CD4-positive, alpha-beta T cell treated with Interleukin-6 at 100 ng/mL for 8 hours (primary cell): ENCODE measurements around the gene TBC1D22A.
"Not testable (repeated sequence)": the region's sequence is repeated elsewhere in the genome, so short reads cannot be mapped to it uniquely, and the experiment has no call there.

ENCODE experiments used
- DNase-seq: peaks from one replicate; pipeline ENCODE4 v3.0.0-alpha.2; 2020; ENCODE audit warnings: mixed read lengths, low spot score

Gene TBC1D22A

DNA sequence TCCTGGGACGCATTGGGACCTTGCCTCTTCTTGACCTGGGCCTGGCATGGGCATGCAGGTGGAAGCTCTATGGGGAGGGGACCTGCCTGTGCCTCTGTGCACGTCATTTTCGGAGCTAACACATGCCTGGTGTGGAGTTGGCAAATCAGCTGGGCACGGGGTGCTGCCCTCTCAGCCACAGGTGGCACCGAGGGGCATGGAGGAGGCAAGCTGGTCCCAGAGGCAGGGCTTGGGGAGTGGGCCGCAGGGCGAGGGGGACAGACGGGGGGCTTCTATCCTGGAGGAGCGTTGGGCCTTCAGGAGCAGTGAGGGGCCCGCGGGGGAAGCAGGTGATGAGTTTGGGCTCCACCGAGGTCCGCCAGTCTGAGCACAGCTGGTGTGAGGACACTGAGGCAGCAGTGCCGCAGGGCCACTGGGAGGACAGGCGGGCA lies 362.0 kb downstream of the TBC1D22A start:
- no peak for DNase-seq

DNA sequence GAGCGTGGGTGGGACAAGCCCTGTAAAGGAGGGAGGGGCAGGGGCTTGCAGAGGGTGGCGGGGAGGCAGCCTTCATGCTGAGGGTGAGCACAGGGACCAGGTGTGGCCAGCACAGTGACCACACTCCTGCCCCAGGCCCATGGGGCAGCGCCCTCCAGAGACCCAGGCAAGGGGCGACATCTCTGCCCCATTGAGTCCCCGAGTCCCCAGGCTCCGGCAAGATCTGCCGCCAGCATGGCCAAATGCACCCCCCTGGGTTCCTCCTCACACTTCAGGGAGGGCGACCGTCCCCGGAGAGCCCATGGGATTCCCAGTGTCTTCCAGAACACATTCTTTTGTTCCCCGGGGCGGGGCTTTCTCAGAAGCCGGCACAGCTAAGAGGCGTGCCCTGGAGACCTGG lies 362.5 kb downstream of the TBC1D22A start:
- no peak for DNase-seq

DNA sequence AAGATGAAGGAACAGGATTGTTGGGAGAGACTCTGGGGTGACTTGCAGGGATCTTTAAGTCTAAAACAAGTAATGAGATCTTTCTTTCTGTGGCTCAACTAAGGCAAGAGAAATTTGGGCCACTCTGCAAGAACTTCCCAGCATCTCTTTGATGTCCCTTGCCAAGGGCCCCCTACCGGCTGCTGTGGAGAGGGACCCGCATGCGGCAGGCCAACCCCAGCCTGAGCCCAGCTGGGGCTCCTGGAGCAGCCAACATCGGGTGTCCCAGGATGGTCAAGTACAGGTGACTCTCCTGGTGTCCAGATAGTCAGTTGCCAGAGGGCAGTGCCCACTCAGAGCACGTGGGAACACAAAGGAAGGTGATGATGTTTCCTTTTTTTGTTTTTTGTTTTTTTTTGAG lies 363.2 kb downstream of the TBC1D22A start:
- DNase-seq, result no peak

DNA sequence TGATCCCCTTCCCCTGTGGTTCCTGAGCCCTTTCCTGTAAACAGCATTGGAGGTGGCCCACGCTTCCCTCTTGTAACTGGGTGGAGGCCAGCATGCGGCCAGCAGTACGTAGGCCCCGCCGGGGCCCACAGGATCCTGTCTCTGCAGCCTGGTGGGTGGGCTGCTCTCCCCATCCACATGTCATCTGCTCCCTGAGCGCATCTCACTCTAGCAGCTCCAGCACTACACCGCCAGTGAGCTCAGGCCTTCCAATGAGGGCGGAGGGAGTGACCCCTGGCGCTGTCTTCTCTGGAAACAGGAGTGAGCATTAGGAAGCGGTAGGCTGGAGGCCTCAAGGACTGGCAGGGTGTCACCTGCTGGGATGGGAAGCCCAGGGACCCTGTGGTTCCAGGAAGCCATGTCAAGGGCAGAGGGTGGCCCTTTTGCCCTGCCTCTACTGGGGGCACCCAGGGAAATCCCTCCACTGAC lies 363.9 kb downstream of the TBC1D22A start:
- no peak for DNase-seq

DNA sequence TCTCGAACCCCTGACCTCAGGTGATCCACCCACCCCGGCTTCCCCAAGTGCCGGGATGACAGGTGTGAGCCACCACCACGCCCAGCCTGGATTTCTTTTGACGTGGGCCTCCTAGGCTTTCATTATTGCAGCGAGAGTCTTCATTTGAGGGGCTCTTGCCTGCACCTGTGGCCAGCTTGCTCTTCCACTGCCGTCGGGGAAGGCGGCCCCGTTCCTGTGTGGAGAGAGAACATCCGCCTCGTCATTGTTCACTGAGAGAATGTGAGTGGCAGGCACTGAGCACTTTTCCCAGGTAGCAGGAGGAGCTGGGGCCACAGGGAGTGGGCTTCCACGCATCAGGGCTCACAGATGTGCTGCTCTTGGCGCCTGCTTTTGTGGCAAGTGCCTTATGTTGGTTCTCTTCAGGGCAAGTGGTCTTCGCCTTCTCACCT lies 365.0 kb downstream of the TBC1D22A start:
- DNase-seq, result no peak

DNA sequence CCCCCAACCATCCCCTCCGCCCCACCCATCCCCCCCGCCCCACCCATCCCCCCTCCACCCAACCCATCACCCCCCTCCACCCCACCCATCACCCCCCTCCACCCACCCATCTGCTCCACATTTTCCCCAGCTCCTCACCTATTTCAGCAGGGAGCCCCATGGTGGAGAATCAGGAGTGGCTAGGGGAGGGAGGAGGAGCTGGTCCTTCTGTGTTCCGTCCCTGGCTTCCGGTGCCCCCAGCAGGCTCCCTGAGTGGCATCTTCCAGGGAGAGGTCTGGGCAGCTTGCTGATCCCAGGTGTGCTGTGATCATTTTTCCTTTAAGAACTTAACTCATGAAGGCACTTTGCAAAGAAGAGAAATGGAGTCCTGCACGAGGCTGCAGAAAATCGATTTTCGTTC lies 365.8 kb downstream of the TBC1D22A start:
- DNase-seq, result no peak

DNA sequence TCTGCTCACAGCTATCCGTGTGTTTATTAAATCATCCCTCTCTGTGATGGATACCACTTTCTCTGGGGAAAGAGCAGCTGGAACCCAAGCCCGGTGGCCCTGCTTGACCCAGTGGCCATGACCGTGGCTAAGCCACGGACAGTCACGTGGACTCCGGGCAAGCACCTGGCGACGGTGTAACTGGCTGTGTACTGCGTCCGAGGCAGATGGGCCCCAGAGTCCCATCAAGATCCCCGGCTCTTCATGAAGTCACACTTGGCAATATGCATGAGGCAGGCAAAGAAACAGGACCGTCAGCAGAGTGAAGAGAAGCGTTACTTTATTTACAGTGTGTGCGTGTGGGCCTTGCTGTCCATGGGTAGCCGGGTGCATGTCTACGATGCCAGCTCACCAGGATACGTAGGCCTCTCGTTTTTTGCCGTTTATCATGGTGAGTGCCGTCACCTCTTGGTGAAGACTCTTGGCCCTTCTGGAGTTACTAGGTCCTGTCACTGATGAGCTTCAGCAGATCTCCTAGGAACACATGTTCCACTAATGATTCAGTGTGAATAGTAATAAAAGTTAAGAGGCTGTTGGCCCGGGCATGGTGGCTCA lies 366.3 kb downstream of the TBC1D22A start:
- DNase-seq, result no peak

DNA sequence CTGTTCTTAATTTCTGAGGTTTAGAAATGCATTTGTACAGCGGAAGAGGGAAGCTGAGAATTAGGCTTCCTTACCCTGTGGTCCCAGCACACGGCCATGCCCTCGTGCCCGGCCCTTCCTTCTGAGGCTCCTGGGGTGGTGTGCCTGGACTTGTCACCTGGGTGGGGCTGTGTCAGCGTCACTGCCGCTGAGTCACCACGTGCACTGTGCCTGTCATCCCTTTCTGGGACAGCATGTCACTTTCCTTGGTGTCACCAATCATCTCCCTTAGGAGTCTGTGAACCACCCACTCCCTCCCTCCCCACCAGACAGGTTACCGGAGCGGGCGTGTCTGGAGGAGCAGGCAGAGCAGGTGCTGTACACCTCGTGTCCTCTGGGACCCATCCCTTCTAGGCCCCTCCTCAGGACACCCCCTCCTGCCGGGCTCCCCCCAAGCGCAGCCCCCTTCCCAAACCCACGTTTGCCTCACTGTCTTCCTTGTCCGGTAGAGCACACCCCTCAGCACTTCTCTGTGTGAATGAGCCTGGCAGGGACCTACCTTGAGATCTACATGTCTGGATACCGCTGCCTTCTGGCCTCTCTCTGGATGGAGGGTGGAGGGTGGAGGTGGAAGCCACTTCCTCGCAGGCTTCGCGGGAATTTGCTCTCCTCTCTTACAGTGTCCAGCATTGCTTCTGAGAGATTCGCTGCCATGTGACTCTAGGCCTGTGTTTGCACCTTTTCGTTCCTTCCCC lies 367.6 kb downstream of the TBC1D22A start:
- no peak for DNase-seq

DNA sequence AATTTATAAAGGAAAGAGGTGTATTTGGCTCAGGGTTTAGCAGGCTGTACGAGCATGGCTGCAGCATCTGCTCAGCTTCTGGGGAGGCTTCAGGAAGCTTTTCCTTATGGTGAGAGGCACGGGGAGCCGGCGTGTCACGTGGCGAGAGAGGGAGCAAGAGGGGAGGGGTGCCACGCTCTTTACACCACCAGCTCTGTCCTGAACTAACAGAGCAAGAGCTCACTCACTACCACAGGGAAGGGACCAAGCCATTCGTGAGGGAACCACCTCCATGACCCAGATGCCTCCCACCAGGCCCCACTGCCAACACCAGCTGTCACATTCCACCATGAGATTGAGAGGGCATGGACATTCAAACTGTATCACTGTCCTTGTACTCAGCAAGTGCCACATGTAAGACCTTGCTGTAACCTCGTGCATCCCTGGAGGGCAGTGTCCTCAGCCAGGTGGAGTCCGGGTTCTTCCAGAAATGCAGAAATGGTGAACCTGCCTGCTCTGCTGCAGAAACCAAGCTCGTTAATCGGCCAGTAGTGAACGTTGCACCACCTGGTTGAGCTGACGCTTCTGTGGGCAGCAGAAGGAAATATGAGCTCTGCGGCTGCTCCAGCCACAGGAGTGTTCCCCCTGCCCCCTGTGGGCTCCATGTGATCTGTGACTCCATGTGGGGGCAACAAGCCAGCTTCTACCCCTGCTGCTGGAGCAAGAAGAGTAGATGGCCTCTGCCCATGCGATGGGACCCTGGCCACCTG lies 368.6 kb downstream of the TBC1D22A start:
- no peak for DNase-seq

DNA sequence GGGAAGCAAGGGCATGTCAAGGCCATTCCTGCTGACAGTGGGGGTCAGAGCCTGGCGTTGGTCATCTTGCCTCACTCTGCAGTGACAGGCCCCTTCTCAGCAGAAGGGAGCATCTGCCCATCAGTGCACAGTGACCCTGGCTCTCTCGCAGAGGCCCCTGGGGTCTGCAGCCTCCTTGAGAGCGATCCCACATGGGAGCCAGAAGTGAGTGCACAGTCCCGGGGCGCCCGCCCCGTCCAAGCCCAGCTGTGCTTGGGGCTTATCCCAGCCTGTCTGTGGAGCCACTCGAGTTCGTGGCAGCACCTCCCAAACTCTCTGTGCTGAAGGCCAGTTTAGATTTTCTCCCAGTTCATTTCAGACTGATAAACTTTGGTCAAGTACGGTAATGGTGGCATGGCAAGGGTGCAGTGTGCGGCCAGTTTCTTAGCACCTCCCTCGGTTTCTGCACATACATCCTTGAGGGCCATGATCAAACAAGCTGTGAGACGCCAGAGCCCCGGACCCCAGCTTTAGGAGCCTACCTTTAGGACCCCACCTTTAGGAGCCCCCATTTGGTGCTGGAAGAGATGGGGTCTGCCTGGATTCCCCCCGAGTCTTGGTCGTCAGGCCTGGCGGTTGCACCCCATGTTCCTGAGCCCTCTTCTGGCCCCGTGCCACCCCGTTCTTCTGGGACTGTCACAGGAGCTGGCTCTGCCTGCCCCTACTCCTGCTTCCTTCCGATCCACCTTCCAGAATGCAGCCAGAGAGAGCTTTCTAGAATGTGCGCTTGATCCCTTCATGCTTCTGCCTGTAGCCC lies 369.4 kb downstream of the TBC1D22A start:
- DNase-seq, result no peak

DNA sequence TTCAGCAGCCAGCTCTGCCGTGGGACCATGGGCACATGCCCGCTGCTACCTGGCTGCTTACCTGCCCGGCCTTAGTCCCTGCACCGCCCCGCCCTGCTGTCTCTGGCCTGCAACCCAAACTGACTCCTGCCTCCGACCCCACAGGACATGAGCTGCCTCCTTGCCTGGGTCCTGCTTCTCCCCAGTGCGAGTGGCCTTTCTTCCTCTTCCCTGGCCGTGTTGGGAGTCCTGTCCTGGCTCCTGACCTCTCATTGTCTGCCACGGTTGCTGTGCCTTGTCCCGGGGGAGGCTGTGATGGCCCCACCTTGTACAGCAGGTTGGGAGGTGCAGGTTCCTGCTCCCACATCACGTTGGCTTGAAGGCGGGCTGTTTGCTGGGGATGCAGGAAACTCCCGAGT lies 370.0 kb downstream of the TBC1D22A start:
- DNase-seq, result no peak

DNA sequence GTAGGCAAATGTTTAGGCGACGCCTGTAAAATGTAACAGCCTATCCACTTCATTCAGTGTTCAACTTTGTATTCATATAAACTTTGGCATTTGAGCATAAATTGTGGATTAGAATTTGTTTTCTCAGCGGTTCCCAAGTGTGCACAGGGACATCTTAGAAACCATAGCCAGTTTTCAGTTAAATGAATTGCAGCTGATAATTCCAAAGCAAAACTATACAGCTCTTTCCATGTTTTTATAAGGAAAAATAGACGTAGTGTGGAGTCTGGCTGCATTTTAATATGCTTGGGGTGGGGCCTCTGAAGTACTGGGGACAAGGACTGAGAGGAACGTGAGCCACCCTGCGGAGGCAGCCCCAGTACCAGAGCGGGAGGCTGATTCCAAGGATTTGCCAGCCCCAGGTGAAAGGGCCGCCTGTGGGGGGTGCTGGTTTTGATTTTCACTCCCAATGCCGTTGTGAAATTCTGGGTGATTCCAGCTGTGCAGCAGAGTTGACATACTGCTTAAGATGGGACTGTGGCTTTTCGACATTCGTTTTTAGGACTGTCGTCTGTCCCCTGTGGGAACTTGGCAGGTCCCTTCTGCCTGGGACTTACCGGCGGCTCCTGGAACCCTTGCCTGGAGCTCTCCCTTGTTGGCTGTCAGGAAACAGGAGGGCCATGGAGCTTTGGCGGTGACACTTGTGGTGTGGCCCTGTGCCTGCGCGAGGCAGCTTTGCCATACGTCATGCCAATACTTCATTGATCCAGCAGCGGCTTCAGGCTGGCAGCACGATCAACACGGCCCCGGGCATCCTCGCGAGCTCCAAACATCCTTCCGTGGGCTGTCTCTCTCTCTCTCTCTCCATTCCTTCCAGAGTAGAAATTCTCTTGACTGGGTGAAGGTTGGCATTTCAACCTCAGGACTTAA lies 370.9 kb downstream of the TBC1D22A start:
- DNase-seq, result no peak

DNA sequence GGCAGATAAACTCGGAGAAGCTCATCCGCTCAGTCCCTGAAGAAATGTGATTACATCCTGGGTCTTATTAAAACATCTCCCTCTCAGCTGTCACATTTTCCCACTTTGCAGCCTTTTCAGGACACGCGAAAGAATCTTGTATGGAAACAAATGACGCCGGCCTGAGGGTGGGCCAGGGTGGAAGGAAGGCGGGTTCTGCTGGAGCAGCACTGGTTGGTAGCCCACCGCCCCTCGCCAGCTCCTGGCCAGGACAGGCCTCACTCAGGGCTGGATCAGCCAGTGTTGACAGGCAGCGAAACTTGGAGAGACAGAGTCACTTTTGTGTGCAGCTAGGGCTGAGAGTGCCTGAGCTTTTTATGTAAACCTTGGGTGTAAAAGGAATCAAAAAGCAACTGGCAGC lies 371.8 kb downstream of the TBC1D22A start:
- DNase-seq, result no peak

DNA sequence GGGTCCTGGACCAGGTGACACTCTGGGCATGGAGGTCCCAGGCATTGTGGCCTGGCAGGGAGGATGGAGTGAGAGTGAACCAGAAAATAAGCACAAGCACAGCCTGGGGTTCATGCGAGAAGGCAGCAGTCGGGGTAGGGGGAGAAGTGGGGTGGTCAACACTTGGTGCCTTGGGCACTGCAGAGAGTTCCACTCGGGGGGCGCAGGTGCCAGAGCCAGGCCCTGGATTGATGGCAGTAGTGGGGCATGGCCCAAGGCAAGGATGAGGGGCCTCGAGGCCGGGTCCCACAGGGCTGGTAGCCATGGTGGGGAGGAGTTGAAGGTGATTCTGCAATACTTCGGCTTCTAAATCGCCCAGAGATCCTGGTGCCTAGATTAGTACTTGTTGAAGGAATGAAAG lies 372.9 kb downstream of the TBC1D22A start:
- no peak for DNase-seq

DNA sequence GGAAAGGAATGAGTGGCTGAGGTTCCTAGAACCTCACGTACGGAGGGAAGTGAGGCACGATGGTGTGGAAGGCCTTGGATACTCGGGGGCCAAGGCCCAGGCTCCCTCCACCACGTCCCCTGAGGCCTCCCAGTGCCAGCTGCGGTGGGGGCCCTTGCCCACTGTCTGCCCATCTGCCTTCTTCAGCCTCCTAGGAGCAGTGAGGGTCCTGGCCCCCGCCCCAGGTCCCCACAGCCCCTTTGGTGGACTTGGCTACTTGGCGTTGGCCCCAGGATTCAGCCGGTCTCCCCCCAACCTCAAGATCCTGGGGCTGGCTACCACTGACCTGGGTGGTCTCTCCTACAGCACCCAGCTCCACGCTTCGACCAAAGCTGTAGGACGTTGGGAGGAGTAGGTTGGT lies 373.6 kb downstream of the TBC1D22A start:
- no peak for DNase-seq

DNA sequence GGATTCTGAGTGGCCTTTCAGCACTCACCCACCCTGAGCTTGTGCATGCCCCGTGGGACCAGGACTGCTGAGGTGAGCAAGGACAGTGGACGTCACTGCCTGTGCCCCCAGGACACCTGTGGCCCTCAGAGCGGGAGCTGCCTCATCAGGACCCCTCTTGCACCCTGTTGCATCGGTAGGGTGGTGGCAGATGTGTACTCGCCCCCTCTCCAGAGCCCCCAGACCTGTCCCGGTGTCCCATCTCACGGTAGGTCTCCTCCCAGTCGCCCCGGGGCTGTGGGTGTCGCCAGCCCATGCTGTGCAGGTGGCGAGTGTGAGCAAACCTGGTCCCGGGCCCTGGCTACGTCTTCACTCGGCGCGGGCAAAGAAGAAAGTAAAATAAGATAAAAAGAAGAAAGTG lies 374.2 kb downstream of the TBC1D22A start:
- DNase-seq, result no peak

DNA sequence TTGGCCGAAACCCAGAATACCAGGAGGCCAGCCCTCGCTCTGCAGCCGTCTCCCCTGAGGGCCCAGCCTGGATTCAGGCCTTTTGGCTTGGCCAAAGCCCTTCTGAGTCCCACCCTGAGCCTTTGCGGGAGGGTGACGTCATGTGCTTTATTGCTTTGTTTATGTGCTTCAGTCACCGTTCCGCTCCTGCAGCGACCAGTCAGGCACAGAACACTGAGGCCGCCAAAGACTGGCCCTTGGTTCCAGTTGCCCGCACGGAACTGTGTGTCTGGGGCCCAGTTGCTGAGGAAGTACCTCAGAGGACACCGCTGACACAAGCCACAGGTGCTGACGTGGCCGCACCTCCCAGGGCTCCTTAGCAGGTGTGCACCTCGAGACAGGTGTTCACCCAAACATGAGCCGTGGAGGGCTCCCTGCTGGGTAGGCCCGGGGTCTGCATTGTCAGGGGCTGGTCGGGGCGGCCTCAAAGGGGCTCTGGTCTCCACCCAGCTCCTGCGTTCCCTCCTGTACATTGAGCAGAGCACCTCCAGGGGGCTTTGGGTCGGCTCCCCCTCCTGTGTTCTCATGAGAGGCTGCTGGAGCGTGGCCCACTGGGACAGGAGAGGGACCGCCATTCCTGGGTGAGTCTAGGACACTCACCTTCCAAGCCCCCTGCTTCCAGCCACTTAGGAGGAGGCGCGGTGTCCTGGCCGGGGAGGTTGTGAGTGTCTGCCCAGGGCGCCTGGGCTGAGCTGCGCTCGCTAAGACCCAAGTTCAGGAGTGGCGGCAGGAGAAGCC lies 376.8 kb downstream of the TBC1D22A start:
- no peak for DNase-seq

DNA sequence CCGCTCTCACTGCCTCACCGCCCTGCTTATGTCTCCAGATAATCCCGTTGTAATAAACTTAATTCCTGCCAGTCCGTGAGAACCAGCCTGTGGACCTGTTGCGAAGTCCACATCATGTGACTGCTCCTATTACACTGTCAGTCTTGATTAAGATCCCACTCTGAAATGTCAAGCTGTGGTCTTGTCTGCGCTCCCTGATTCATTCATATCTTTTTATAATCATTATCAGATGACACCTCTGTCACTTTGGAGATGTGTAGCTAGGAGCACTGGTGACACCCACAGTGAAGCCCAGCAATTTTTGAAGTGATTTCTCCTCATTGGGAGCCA lies 377.3 kb downstream of the TBC1D22A start:
- no peak for DNase-seq

DNA sequence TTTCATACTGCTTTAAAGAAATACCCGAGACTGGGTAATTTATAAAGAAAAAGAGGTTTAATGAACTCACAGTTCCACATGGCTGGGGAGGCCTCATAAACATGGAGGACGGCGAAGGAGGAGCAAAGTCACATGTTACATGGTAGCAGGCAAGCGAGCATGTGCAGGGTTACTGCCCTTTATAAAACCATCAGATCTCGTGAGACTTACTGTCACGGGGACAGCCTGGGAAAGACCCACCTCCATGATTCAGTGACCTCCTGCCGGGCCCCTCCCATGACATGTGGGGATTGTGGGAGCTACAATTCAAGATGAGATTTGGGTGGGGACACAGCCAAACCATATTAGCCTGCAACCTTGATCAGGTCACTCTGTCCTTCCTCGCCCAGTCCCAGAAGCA lies 378.5 kb downstream of the TBC1D22A start:
- DNase-seq, result not testable (repeated sequence)

DNA sequence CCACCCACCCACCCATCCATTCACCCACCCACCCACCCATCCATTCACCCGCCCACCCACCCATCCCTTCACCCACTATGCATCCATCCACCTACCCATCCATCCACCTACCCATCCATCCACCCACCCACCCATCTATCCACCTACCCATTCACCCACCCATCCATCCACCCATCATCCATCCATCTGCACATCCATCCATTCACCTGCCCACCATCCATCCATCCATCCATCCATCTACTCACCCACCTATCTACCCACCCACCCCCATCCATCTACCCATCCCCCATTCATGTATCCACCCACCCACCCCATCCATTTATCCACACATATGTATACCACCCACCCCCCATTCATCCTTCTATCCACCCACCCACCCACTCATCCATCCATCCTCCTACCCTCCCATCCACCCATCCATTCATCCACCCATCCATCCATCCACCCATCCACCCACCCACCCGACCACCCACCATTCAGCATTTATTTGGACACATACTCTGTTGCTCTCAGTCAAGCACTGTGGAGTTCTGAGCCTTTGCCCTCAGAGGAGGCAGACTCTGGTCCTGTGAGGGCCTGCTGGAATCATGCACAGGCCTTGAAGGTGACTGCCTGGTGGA lies 380.1 kb downstream of the TBC1D22A start:
- no peak for DNase-seq
